Transverse colon (tissue), 4 donors: ENCODE data around the gene NPIPA3. TPM values are rescaled to one million over a fixed set of nuclear protein-coding genes. Genes with fewer than 3 reads are reported as not detected.

ENCODE experiments used
- DNase-seq: peaks from one replicate; pipeline ENCODE4 v3.0.0-alpha.2; 2019
- H3K27ac ChIP-seq, 4 donors: fragments of 200-600 bp; sonication (generic); 2 replicates each; pipeline ENCODE4 v1.5.1; 2016 to 2018; ENCODE audit warnings: inconsistent platforms in 4 of 4
- H3K27me3 ChIP-seq: fragments of 200-600 bp; sonication (generic); 2 replicates; pipeline ENCODE4 v1.5.1; 2017; ENCODE audit warnings: inconsistent platforms
- H3K36me3 ChIP-seq, 4 donors: fragments of 200-600 bp; sonication (generic); 2 replicates each; pipeline ENCODE4 v1.5.1; 2017 to 2019; ENCODE audit warnings: inconsistent platforms in 4 of 4
- H3K4me1 ChIP-seq, 4 donors: fragments of 200-600 bp; sonication (generic); 2 replicates each; pipeline ENCODE4 v1.5.1; 2017 to 2020; ENCODE audit warnings: inconsistent platforms in 4 of 4
- H3K4me3 ChIP-seq, 4 donors: fragments of 200-600 bp; sonication (generic); 1 replicate in 1 of 4; 2 replicates in 3 of 4; pipeline versions ENCODE4 v1.5.1 to v1.6.1; 2017 to 2019; ENCODE audit warnings: inconsistent platforms in 4 of 4
- H3K9me3 ChIP-seq, 2 donors: fragments of 200-600 bp; sonication (generic); 2 replicates each; pipeline ENCODE4 v1.5.1; 2017 to 2019; ENCODE audit warnings: inconsistent platforms in 2 of 2
- EP300 ChIP-seq: sonication (generic); formaldehyde crosslinking; IDR thresholded peaks from one replicate; pipeline ENCODE4 v1.6.1; 2017; ENCODE audit warnings: antibody characterized with exemption, low read depth
- POLR2A ChIP-seq: fragments of 450-650 bp; IDR thresholded peaks from one replicate; pipeline ENCODE4 v1.6.1; 2016; ENCODE audit warnings: antibody characterized with exemption, mild to moderate bottlenecking, moderate library complexity
- POLR2AphosphoS5 ChIP-seq, 3 donors: sonication (generic); formaldehyde crosslinking; IDR thresholded peaks; one replicate each; pipeline ENCODE4 v1.6.1; 2016; ENCODE audit warnings: antibody characterized with exemption in 3 of 3
- WGBS, 2 donors: methylation state at CpG; one replicate each; pipeline ENCODE4 v1.1.5; 2018; ENCODE audit warnings: low coverage in 1 of 2; 5-methylcytosine and 5-hydroxymethylcytosine counted together
- in situ Hi-C, 4 donors: fragments of 200-750 bp; cut with MboI; loops; one replicate each; pipeline versions ENCODE4 v1.15.0 to v1.15.1; 2017; ENCODE audit warnings: low sequenced_read_pairs in 3 of 4, low pct_ligation_motif_present in 1 of 4, low pct_unique_long_range_greater_than_20kb in 1 of 4
- intact Hi-C: fragments of 100-400 bp; cut with DNase I; formaldehyde crosslinking; loops from one replicate; pipeline ENCODE4 v1.15.1; 2023; ENCODE audit warnings: low total_unique reads
- total RNA-seq, 4 donors: library from RNA; depleted of rRNA; stranded (reverse); fragments of >200 nt; gene quantifications; one replicate each; pipeline ENCODE4 v1.1.0, GENCODE V29; 2016
- TF ChIP-seq, protein P1 (sequence below), 5 experiments: fragments of 200-600 bp in 3 of 5; fragments of 450-650 bp in 2 of 5; sonication (generic) in 3 of 5; IDR thresholded peaks; 1 replicate in 2 of 5; 2 replicates in 3 of 5; pipeline ENCODE4 v1.5.1; 2016 to 2017; ENCODE audit warnings: antibody characterized with exemption in 5 of 5, inconsistent platforms in 3 of 5, mild to moderate bottlenecking in 2 of 5, moderate library complexity in 1 of 5

The NPIPA3 gene
- total RNA-seq, 4 donors from 2014 or later, result 0.95 to 1.6 TPM; not detected in 2

GRCh38 chr16:14669776-14670175 is 33.4 kb upstream of the NPIPA3 start:
- Histone ChIP-seq H3K4me1 (peaks cover 4 to 52% (median 38%) of the 10 kb centered on the region in 4 donors), H3K27ac (peak overlapping the region; percentile 63 to 85 (median 80)), H3K36me3 (peaks cover 0 to 21% (median 8%) of the 10 kb centered on the region in 4 donors), H3K27me3 (no peaks in the 10 kb centered on the region), H3K9me3 (no peaks in the 10 kb centered on the region), H3K4me3 (no peak overlapping the region)
- peak; percentile 90 for DNase-seq
- in situ Hi-C loops, result no loop called here
- 60% methylated on average over 4 of the region's 4 CpGs; no CpG with 5 or more reads in 1 of the 2 donors for WGBS, 2 donors
- intact Hi-C loops, result no loop called here
- TF ChIP-seq, protein P1, sequence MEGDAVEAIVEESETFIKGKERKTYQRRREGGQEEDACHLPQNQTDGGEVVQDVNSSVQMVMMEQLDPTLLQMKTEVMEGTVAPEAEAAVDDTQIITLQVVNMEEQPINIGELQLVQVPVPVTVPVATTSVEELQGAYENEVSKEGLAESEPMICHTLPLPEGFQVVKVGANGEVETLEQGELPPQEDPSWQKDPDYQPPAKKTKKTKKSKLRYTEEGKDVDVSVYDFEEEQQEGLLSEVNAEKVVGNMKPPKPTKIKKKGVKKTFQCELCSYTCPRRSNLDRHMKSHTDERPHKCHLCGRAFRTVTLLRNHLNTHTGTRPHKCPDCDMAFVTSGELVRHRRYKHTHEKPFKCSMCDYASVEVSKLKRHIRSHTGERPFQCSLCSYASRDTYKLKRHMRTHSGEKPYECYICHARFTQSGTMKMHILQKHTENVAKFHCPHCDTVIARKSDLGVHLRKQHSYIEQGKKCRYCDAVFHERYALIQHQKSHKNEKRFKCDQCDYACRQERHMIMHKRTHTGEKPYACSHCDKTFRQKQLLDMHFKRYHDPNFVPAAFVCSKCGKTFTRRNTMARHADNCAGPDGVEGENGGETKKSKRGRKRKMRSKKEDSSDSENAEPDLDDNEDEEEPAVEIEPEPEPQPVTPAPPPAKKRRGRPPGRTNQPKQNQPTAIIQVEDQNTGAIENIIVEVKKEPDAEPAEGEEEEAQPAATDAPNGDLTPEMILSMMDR (IDR thresholded peaks at IDR 0.05), result peak; percentile 14 to 86 (median 43)
- TF ChIP-seq EP300 (no peak), POLR2AphosphoS5 (IDR thresholded peaks at IDR 0.05) (peak in 2 of 3 donors; percentile 69 to 77), POLR2A (peak; percentile 22)

DNA sequence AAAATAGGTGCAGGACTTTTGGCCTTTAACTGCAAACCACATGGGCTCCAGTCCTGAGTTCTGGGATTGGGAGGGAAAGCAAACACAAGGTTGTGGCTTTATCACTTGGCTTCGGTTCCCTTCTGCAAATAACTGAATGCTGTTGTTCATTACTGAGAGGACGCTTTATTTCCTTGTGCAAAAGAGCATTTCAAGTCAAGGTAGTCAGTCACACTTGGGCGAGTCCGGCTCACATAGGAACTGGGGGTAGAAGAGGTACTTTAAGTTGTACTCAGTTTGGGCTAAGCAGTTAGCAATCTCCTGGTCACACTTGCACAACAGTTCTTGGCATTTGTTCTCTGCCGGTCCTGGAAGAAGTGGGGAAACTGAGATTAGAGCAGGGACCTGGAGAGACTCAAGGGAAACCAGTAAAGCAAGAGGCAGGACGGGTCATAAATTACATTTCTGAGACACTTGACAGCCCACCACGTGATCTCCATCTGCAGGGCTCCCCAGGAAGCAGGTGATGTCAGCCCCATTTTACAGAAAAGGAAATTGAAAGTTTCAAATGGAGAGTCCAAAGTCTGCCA is 30.7 kb upstream of the NPIPA3 start:
- H3K27ac ChIP-seq, result peak overlapping the region; percentile 63 to 85 (median 76)
- 33 to 40% methylated on average over 1 to 7 of the region's 7 CpGs for WGBS, 2 donors
- DNase-seq, result peak; percentile 39
- H3K4me1 ChIP-seq, result peaks cover 4 to 49% (median 34%) of the 10 kb centered on the region in 4 donors
- intact Hi-C loops (no loop called here), in situ Hi-C loops (no loop called here)
- TF ChIP-seq EP300, result no peak
- peak in 2 of 3 donors; percentile 35 to 39 for TF ChIP-seq POLR2AphosphoS5 (IDR thresholded peaks at IDR 0.05)
- H3K36me3 ChIP-seq, result no peaks in the 10 kb centered on the region
- no peaks in the 10 kb centered on the region for H3K27me3 ChIP-seq
- H3K4me3 ChIP-seq, result no peak overlapping the region
- H3K9me3 ChIP-seq, result no peaks in the 10 kb centered on the region

DNA sequence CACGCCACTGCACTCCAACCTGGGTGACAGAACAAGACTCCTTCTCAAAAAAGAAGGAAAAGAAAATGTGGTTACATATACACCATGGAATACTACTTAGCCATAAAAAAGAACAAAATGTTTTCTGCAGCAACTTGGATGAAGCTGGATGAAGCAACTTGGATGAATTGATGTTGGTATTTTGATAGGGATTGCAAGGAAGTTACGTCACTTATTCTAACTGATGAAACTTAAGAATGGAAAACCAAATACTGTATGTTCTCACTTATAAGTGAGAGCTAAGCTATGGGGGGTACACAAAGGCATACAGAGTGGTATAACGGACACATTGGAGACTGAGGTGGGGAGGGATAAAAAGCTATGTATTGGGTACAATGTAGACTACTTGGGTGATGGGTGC is 26.6 kb upstream of the NPIPA3 start:
- Histone ChIP-seq H3K4me3 (no peak overlapping the region), H3K4me1 (peaks cover 0 to 17% (median 9%) of the 10 kb centered on the region in 4 donors), H3K36me3 (no peaks in the 10 kb centered on the region), H3K27me3 (no peaks in the 10 kb centered on the region), H3K27ac (no peak overlapping the region), H3K9me3 (no peaks in the 10 kb centered on the region)
- no peak for DNase-seq
- in situ Hi-C loops, result no loop called here
- intact Hi-C loops, result no loop called here
- TF ChIP-seq POLR2A (no peak), EP300 (no peak), POLR2AphosphoS5 (IDR thresholded peaks at IDR 0.05) (no peak)
- TF ChIP-seq, protein P1 (IDR thresholded peaks at IDR 0.05), result no peak
- 90 to 95% methylated on average over 2 to 3 of the region's 3 CpGs for WGBS, 2 donors

DNA sequence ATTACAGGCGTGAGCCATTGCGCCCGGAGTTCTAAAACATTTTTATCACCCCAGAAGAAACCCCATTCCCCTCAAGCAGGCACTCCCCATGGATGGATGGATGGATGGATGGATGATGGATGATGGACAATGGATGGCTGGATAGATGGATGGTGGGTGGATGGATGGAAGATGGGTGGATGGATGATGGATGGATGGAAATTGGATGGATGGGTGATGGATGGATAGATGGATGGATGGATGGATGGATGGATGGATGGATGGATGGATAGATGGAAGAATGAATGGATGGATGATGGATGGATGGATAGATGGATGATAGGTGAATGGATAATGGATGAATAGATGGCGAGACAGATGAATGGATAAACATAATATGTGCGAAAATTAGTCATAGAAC is 25.6 kb upstream of the NPIPA3 start:
- no peak overlapping the region for H3K4me3 ChIP-seq
- TF ChIP-seq POLR2A, result no peak
- no peak for TF ChIP-seq POLR2AphosphoS5 (IDR thresholded peaks at IDR 0.05)
- no peak for TF ChIP-seq EP300
- TF ChIP-seq, protein P1 (IDR thresholded peaks at IDR 0.05), result no peak
- peaks cover 0 to 8% (median 4%) of the 10 kb centered on the region in 4 donors for H3K4me1 ChIP-seq
- intact Hi-C loops (no loop called here), in situ Hi-C loops (no loop called here)
- no peak for DNase-seq
- no peaks in the 10 kb centered on the region for H3K9me3 ChIP-seq
- H3K27ac ChIP-seq, result no peak overlapping the region
- H3K36me3 ChIP-seq, result no peaks in the 10 kb centered on the region
- WGBS, 2 donors, result 92 to 94% methylated on average over 5 of the region's 5 CpGs
- H3K27me3 ChIP-seq, result no peaks in the 10 kb centered on the region
